Colonic mucosa (tissue), 4 donors: ENCODE measurements around the gene CFAP46. TPM values are rescaled to one million over a fixed set of nuclear protein-coding genes. Genes with fewer than 3 reads are reported as not detected.

Experiments
- DNase-seq: peaks from one replicate; pipeline ENCODE4 v3.0.0-alpha.2; 2020
- H3K27ac ChIP-seq: fragments of 200-600 bp; one replicate; pipeline ENCODE4 v1.8.0; 2021
- H3K27me3 ChIP-seq: fragments of 200-600 bp; one replicate; pipeline ENCODE4 v1.8.0; 2021
- H3K36me3 ChIP-seq: fragments of 200-600 bp; one replicate; pipeline ENCODE4 v1.8.0; 2021
- H3K4me1 ChIP-seq: fragments of 200-600 bp; one replicate; pipeline ENCODE4 v1.8.0; 2021; ENCODE audit warnings: mild to moderate bottlenecking
- H3K4me3 ChIP-seq: fragments of 200-600 bp; one replicate; pipeline ENCODE4 v1.8.0; 2021
- H3K9ac ChIP-seq, 2 donors: one replicate each; pipeline ENCODE4 v1.7.0; 2013; ENCODE audit warnings: control low read depth in 2 of 2, low read depth in 2 of 2, low read length in 2 of 2
- H3K9me3 ChIP-seq: fragments of 200-600 bp; one replicate; pipeline ENCODE4 v1.8.0; 2021
- intact Hi-C: fragments of 100-400 bp; cut with DNase I; formaldehyde crosslinking; loops from one replicate; pipeline ENCODE4 v1.14.1; 2022
- total RNA-seq, 2 donors: library from RNA; stranded (reverse); fragmentation: NEBNext Ultra II Directional in 1 of 2; extraction: Animal tissue kit (Norgen Biotek cat#: 25700) in 1 of 2; gene quantifications; one replicate each; pipeline ENCODE4 v1.2.1, GENCODE V29; 2021
- TF ChIP-seq, protein P1 (sequence below): fragments of 200-600 bp; IDR thresholded peaks from one replicate; pipeline ENCODE4 v1.8.0; 2022; ENCODE audit warnings: antibody characterized with exemption, mild to moderate bottlenecking
- donor health status: healthy.
- donor health status: DM: no; HTN: no; CAD: no.
- donor health status: DM: no; HTN: no; CAD: no.

Gene CFAP46
- total RNA-seq, 2 donors from 2014 or later, result 0.13 TPM; not detected in 1

DNA sequence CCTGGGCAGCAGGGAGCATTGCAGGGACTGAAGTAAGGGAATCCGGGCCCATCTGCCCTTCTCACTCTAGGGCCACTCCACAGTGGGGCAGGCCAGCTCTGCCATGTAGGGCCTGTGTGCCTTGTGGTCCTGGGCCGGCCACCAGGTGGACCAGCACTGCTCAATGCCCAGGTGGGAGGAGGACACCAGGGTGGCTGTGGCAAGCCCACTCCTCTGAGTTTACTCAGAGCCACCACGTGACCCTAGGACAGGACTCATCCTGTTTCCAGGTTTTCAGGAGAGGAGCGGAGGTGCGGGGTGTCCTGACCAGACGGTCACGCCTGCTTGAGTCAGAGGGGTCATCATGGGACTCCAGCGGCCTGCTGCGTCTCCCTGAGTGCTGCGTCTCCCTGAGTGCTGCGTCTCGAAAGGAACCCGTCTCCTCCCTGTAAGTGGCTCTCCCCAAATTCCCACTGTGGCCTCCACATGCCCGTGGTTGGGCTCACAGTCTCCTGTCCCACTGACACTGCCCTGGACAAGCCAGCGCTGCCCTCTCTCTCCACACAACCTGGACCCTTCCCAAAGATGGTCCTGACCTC, 2.9 kb downstream of the CFAP46 start:
- DNase-seq, result no peak
- Histone ChIP-seq H3K9ac (no peak overlapping the region), H3K4me1 (no peaks in the 10 kb centered on the region), H3K27ac (no peak overlapping the region), H3K9me3 (no peaks in the 10 kb centered on the region), H3K27me3 (peaks cover 24% of the 10 kb centered on the region), H3K4me3 (no peak overlapping the region), H3K36me3 (no peaks in the 10 kb centered on the region)
- intact Hi-C loops, result loop anchor here (2.0 kb wide), 1 partner anchor 185 kb away; no protein-coding TSS in a partner anchor
- TF ChIP-seq, protein P1, sequence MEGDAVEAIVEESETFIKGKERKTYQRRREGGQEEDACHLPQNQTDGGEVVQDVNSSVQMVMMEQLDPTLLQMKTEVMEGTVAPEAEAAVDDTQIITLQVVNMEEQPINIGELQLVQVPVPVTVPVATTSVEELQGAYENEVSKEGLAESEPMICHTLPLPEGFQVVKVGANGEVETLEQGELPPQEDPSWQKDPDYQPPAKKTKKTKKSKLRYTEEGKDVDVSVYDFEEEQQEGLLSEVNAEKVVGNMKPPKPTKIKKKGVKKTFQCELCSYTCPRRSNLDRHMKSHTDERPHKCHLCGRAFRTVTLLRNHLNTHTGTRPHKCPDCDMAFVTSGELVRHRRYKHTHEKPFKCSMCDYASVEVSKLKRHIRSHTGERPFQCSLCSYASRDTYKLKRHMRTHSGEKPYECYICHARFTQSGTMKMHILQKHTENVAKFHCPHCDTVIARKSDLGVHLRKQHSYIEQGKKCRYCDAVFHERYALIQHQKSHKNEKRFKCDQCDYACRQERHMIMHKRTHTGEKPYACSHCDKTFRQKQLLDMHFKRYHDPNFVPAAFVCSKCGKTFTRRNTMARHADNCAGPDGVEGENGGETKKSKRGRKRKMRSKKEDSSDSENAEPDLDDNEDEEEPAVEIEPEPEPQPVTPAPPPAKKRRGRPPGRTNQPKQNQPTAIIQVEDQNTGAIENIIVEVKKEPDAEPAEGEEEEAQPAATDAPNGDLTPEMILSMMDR, result no peak

DNA sequence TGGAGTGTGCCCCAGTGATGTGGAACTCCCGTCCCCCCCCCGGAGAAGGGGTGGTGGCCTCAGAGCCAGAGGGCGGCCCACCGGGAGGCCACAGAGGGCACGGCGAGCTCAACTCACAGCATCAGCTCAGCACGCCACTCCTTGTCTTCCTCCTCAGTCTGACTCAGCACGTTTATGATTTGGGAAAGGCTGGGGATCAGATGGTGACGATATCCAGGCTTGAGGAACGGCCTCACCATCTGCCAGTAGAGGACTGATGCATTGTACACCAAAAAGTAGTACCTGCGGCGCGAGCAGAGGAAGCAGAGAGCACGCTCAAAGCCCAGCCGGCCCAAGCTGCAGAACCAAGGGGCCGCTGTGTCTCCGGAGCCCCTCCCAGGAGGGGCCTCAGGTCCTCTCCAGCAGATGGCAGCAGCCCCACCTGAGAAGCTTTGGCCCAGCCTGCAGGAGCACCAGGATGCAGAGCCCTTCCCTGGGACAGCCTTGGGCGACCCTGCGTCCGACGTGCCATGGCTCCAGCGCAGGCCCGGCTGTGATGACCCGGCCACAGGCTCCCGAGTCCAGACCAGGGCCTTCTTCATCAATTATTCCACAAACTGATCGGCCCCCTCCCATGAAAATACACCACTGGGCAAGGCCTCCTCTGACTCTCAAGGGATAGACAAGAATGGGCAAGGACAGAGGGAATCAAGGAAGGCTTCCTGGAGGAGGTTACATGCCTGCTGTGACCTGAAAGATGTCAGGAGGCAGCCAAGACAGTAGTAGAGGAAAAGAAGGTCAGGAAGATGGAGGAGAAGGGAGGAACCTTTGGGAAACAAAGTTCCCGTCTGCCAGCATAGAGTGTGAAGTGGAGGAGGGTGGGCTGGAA, 3.7 kb downstream of the CFAP46 start:
- Histone ChIP-seq H3K27me3 (peaks cover 24% of the 10 kb centered on the region), H3K36me3 (no peaks in the 10 kb centered on the region), H3K27ac (no peak overlapping the region), H3K4me3 (no peak overlapping the region), H3K4me1 (no peaks in the 10 kb centered on the region), H3K9ac (no peak overlapping the region), H3K9me3 (no peaks in the 10 kb centered on the region)
- intact Hi-C loops, result loop anchor here (2.0 kb wide), 1 partner anchor 186 kb away; no protein-coding TSS in a partner anchor
- TF ChIP-seq, protein P1, result no peak
- no peak for DNase-seq

DNA sequence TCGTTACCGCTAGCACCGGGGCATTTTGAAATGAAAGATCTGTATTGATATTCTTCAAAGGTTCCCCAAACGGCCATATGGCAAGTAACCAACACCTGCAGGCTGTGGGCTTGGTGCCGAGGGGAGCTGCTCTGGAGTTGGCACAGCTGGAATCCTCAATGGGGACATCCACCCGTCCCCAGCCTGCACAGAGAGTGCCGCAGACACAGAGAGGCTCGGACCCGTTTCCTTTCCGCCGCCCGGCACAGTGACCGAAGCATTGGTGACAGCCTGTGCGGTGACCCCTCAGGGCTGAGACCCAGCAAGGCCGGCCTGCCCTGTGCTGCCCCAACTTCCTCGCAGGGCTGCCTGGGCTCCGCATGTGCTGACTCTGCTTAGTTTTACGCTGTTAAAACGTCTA, 4.5 kb downstream of the CFAP46 start:
- intact Hi-C loops, result loop anchor here (2.0 kb wide), 1 partner anchor 187 kb away; no protein-coding TSS in a partner anchor
- no peak overlapping the region for H3K4me3 ChIP-seq
- TF ChIP-seq, protein P1, result no peak
- DNase-seq, result no peak
- no peaks in the 10 kb centered on the region for H3K4me1 ChIP-seq
- no peaks in the 10 kb centered on the region for H3K36me3 ChIP-seq
- H3K27ac ChIP-seq, result no peak overlapping the region
- H3K9me3 ChIP-seq, result no peaks in the 10 kb centered on the region
- peaks cover 20% of the 10 kb centered on the region for H3K27me3 ChIP-seq
- no peak overlapping the region for H3K9ac ChIP-seq

DNA sequence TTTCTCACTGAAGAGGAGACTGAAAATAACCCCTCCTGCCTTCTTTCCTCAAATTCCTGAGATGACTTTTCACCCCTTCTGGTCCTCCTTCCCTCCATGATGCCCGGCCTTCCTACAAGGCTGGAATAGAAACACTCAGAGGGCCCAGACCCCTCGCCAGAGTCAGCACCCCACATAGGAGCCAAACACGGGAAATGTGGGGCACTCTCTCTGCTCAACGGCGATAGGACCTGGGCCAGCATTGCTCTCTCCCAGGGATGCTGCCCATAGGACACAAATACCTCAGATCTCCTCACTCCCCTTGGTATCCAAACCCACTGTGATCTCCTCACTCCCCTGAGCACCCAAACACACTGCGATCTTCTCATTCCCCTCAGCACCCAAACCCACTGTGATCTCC, 7.4 kb downstream of the CFAP46 start:
- H3K4me3 ChIP-seq, result no peak overlapping the region
- no peak for DNase-seq
- no peaks in the 10 kb centered on the region for H3K9me3 ChIP-seq
- no peak overlapping the region for H3K9ac ChIP-seq
- H3K27me3 ChIP-seq, result no peaks in the 10 kb centered on the region
- H3K27ac ChIP-seq, result no peak overlapping the region
- no peaks in the 10 kb centered on the region for H3K4me1 ChIP-seq
- no peaks in the 10 kb centered on the region for H3K36me3 ChIP-seq
- intact Hi-C loops, result no loop called here
- TF ChIP-seq, protein P1, result no peak

DNA sequence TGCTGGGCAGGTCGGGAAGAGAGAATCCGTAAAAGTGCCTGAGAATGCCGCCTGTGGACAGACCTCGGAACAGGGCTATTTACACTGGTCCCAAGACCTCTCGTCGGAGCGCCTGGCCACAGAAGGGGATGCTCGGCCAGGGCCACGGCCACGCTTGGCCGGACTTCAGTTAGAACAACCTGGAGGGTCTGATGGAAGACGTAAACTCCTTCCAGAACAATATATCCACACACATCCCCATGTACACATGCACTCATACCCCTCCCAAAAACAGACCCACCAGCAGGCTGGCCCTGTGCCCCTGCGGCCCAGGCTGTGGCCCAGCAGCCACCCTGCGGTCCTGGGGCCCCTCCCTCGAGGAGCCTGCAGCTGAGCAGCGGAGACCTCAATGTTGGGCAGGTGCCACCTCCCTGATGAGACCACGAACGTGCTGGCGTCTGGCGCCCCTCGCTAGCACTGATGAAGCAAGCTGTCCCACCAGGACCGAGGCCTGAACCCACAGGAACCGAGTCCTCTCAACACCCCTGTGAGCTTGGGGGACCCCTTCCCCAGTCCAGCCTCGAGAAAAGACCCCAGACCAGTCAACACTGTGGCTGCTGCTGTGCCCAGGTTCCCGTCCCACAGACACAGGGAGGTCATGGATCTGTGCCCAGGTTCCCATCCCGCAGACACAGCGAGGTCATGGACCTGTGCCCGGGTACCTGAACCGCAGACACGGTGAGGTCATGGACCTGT, 8.9 kb downstream of the CFAP46 start:
- no peaks in the 10 kb centered on the region for H3K9me3 ChIP-seq
- H3K27ac ChIP-seq, result no peak overlapping the region
- intact Hi-C loops, result no loop called here
- no peak overlapping the region for H3K9ac ChIP-seq
- H3K27me3 ChIP-seq, result no peaks in the 10 kb centered on the region
- H3K36me3 ChIP-seq, result no peaks in the 10 kb centered on the region
- H3K4me1 ChIP-seq, result no peaks in the 10 kb centered on the region
- TF ChIP-seq, protein P1, result no peak
- no peak overlapping the region for H3K4me3 ChIP-seq
- DNase-seq, result no peak
